Measurements from ENCODE around the gene RAI1.

- TF ChIP-seq EZH2 (IDR thresholded peaks at IDR 0.05; ENCODE audit: insufficient read depth, low read length) (no peak), CTCF (IDR thresholded peaks at IDR 0.05; ENCODE audit: insufficient read depth, low read depth, low read length) (no peak)
These were observed 67.9 kb downstream of the RAI1 start for GRCh38 chr17:17749025-17749772.
